ENCODE data around the gene OTUB1. TPM values are rescaled to one million over a fixed set of nuclear protein-coding genes. Genes with fewer than 3 reads are reported as not detected.

Gene OTUB1
- total and polyA plus RNA-seq, 9 of the 15 experiments (the other 6 are each of a cell fraction or from before 2014, with no cell fraction given) = 29.5 to 134 (median 66.1) TPM

- Histone ChIP-seq H3K9ac (ENCODE audit: insufficient read depth in 1 of 2, low read depth in 2 of 2, low read length in 2 of 2) (peak overlapping the region; percentile 70 to 93), H3K4me1 (replicated peaks in 1 of 2; ENCODE audit: control insufficient read depth in 2 of 2, insufficient read depth in 2 of 2, low read length in 2 of 2) (peaks cover 34% of the 10 kb centered on the region in 2 experiments), H3K27me3 (ENCODE audit: control insufficient read depth in 2 of 2, insufficient read depth in 2 of 2, low read length in 2 of 2) (no peaks in the 10 kb centered on the region), H3K27ac (ENCODE audit: extremely low read depth, low read depth, low read length) (peak overlapping the region; percentile 72), H4K20me1 (replicated peaks; ENCODE audit: control insufficient read depth, insufficient read depth, low read length) (no peaks in the 10 kb centered on the region), H2AFZ (ENCODE audit: low read depth, low read length) (peak overlapping the region; percentile 97), H3K79me2 (ENCODE audit: control insufficient read depth, insufficient read depth, low read length) (peaks cover 41% of the 10 kb centered on the region), H3K9me1 (ENCODE audit: control insufficient read depth, insufficient read depth, low read length) (no peaks in the 10 kb centered on the region), H3K4me2 (ENCODE audit: insufficient read depth, low read length) (peak overlapping the region; percentile 88), H3K9me3 (replicated peaks; ENCODE audit: control insufficient read depth, insufficient read depth, low read depth, low read length) (no peaks in the 10 kb centered on the region), H3K36me3 (ENCODE audit: control insufficient read depth, insufficient read depth, low read length) (peaks cover 25% of the 10 kb centered on the region), H3K4me3 (peak overlapping the region; percentile 72)
- ChIA-PET CTCF (ENCODE audit: low intra/inter-chr PET ratio) (interaction anchor here (0.6 kb wide), 1 partner anchor 99 kb away, joined by 4 read pairs; no protein-coding TSS in a partner anchor), POLR2A (interaction anchor here (0.6 kb wide), 1 partner anchor 334 kb away, joined by 5 read pairs; no protein-coding TSS in a partner anchor)
- FAIRE-seq = no peak
- in situ Hi-C loops (cut with MboI) = no loop called here
- peak; percentile 42 for ATAC-seq
- intact Hi-C loops (cut with micrococcal nuclease) = no loop called here
- DNase-seq (ENCODE audit: extremely low read depth in 1 of 4, low spot score in 3 of 4) = peak; percentile 59 to 73 (median 66)
- no TSS peak for BruUV-seq (replicated peaks)
- 25% methylated on average over 30 of the region's 30 CpGs for WGBS (ENCODE audit: insufficient coverage, low coverage, missing lambda C conversion rate)
- TF ChIP-seq RAD51 (IDR thresholded peaks at IDR 0.05; ENCODE audit: borderline replicate concordance, low read depth) = peak; percentile 55; the same call in 1 of the 2 replicates
- TF ChIP-seq SIN3B (IDR thresholded peaks at IDR 0.05; ENCODE audit: low read depth) = no peak
- peak; percentile 42; the same call in 1 of the 2 replicates for TF ChIP-seq PML (IDR thresholded peaks at IDR 0.05; ENCODE audit: low read length)
- TF ChIP-seq CC2D1A (IDR thresholded peaks at IDR 0.05) = no peak
- 0 out of 2 replicates have a peak, but pooled peaks have one; percentile 34 for TF ChIP-seq MTA3 (IDR thresholded peaks at IDR 0.05; ENCODE audit: borderline replicate concordance)
- TF ChIP-seq, protein P1, sequence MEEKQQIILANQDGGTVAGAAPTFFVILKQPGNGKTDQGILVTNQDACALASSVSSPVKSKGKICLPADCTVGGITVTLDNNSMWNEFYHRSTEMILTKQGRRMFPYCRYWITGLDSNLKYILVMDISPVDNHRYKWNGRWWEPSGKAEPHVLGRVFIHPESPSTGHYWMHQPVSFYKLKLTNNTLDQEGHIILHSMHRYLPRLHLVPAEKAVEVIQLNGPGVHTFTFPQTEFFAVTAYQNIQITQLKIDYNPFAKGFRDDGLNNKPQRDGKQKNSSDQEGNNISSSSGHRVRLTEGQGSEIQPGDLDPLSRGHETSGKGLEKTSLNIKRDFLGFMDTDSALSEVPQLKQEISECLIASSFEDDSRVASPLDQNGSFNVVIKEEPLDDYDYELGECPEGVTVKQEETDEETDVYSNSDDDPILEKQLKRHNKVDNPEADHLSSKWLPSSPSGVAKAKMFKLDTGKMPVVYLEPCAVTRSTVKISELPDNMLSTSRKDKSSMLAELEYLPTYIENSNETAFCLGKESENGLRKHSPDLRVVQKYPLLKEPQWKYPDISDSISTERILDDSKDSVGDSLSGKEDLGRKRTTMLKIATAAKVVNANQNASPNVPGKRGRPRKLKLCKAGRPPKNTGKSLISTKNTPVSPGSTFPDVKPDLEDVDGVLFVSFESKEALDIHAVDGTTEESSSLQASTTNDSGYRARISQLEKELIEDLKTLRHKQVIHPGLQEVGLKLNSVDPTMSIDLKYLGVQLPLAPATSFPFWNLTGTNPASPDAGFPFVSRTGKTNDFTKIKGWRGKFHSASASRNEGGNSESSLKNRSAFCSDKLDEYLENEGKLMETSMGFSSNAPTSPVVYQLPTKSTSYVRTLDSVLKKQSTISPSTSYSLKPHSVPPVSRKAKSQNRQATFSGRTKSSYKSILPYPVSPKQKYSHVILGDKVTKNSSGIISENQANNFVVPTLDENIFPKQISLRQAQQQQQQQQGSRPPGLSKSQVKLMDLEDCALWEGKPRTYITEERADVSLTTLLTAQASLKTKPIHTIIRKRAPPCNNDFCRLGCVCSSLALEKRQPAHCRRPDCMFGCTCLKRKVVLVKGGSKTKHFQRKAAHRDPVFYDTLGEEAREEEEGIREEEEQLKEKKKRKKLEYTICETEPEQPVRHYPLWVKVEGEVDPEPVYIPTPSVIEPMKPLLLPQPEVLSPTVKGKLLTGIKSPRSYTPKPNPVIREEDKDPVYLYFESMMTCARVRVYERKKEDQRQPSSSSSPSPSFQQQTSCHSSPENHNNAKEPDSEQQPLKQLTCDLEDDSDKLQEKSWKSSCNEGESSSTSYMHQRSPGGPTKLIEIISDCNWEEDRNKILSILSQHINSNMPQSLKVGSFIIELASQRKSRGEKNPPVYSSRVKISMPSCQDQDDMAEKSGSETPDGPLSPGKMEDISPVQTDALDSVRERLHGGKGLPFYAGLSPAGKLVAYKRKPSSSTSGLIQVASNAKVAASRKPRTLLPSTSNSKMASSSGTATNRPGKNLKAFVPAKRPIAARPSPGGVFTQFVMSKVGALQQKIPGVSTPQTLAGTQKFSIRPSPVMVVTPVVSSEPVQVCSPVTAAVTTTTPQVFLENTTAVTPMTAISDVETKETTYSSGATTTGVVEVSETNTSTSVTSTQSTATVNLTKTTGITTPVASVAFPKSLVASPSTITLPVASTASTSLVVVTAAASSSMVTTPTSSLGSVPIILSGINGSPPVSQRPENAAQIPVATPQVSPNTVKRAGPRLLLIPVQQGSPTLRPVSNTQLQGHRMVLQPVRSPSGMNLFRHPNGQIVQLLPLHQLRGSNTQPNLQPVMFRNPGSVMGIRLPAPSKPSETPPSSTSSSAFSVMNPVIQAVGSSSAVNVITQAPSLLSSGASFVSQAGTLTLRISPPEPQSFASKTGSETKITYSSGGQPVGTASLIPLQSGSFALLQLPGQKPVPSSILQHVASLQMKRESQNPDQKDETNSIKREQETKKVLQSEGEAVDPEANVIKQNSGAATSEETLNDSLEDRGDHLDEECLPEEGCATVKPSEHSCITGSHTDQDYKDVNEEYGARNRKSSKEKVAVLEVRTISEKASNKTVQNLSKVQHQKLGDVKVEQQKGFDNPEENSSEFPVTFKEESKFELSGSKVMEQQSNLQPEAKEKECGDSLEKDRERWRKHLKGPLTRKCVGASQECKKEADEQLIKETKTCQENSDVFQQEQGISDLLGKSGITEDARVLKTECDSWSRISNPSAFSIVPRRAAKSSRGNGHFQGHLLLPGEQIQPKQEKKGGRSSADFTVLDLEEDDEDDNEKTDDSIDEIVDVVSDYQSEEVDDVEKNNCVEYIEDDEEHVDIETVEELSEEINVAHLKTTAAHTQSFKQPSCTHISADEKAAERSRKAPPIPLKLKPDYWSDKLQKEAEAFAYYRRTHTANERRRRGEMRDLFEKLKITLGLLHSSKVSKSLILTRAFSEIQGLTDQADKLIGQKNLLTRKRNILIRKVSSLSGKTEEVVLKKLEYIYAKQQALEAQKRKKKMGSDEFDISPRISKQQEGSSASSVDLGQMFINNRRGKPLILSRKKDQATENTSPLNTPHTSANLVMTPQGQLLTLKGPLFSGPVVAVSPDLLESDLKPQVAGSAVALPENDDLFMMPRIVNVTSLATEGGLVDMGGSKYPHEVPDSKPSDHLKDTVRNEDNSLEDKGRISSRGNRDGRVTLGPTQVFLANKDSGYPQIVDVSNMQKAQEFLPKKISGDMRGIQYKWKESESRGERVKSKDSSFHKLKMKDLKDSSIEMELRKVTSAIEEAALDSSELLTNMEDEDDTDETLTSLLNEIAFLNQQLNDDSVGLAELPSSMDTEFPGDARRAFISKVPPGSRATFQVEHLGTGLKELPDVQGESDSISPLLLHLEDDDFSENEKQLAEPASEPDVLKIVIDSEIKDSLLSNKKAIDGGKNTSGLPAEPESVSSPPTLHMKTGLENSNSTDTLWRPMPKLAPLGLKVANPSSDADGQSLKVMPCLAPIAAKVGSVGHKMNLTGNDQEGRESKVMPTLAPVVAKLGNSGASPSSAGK (IDR thresholded peaks at IDR 0.05) = peak; percentile 23; the same call in 1 of the 2 replicates
- TF ChIP-seq, protein P2, sequence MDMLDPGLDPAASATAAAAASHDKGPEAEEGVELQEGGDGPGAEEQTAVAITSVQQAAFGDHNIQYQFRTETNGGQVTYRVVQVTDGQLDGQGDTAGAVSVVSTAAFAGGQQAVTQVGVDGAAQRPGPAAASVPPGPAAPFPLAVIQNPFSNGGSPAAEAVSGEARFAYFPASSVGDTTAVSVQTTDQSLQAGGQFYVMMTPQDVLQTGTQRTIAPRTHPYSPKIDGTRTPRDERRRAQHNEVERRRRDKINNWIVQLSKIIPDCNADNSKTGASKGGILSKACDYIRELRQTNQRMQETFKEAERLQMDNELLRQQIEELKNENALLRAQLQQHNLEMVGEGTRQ (CRISPR knock-in tag; IDR thresholded peaks at IDR 0.05) = peak; percentile 75
- no peak for TF ChIP-seq EZH2 (IDR thresholded peaks at IDR 0.05; ENCODE audit: borderline replicate concordance, low read depth, low read length)
Observed at GRCh38 chr11:63937713-63938478, 48.3 kb upstream of the OTUB1 start.

Measured in K562 (cell line).